ENCODE measurements around the gene GPR137B.

Gene GPR137B

GRCh38 chr1:236122176-236122575, 20.2 kb upstream of the GPR137B start:
- Histone ChIP-seq H3K4me1 (ENCODE audit: control insufficient read depth, insufficient read depth, low read length) (no peaks in the 10 kb centered on the region), H3K9ac (ENCODE audit: low read length) (no peak overlapping the region), H3K36me3 (ENCODE audit: control insufficient read depth, insufficient read depth, low read length) (no peaks in the 10 kb centered on the region), H3K4me3 (ENCODE audit: low read length) (no peak overlapping the region), H3K27me3 (ENCODE audit: control insufficient read depth, insufficient read depth, low read length) (no peaks in the 10 kb centered on the region), H3K27ac (ENCODE audit: low read depth, low read length) (no peak overlapping the region)

DNA sequence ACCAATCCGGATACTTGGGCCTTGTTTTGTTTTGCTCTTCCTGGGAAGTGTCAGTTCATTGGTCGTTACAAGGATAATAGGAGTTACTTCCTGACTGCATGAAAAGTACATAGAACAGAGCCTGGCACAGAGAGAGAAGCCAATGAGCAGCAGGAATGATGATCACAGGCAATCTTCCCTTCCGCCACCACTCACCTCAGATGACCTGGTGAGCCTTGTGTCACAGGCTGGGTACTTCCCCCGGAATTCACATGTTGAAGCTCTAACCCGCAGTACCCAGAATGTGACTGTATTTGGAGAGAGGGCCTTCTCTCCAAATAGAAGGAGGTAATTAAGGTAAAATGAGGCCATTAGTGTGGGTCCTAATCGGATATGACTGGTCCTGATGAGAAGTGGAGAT, 18.8 kb upstream of the GPR137B start:
- no peak overlapping the region for H3K4me3 ChIP-seq (ENCODE audit: low read length)
- H3K27me3 ChIP-seq (ENCODE audit: control insufficient read depth, insufficient read depth, low read length), result no peaks in the 10 kb centered on the region
- no peaks in the 10 kb centered on the region for H3K36me3 ChIP-seq (ENCODE audit: control insufficient read depth, insufficient read depth, low read length)
- no peak overlapping the region for H3K9ac ChIP-seq (ENCODE audit: low read length)
- no peak overlapping the region for H3K27ac ChIP-seq (ENCODE audit: low read depth, low read length)
- no peaks in the 10 kb centered on the region for H3K4me1 ChIP-seq (ENCODE audit: control insufficient read depth, insufficient read depth, low read length)

DNA sequence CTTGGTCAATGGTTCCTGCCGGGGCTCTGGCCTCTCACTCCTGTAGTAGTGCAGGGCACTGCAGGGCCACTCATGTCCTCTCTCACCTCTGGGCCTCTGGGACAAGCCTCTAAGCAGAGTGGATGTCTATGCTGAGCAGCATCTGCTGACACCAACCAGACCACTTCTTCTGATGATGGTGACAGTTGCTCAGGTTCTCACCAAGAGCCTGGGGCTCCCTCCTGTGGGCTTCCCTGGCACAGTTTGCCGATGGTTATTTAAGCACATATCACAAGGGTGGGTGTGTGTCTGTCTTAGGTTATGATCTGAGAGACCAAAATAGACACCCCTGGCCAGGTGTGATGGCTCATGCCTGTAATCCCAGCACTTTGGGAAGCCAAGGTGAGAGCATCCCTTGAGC, 17.4 kb upstream of the GPR137B start:
- Histone ChIP-seq H3K4me1 (ENCODE audit: control insufficient read depth, insufficient read depth, low read length) (no peaks in the 10 kb centered on the region), H3K9ac (ENCODE audit: low read length) (no peak overlapping the region), H3K27ac (ENCODE audit: low read depth, low read length) (no peak overlapping the region), H3K36me3 (ENCODE audit: control insufficient read depth, insufficient read depth, low read length) (no peaks in the 10 kb centered on the region), H3K27me3 (ENCODE audit: control insufficient read depth, insufficient read depth, low read length) (no peaks in the 10 kb centered on the region), H3K4me3 (ENCODE audit: low read length) (no peak overlapping the region)

- no peaks in the 10 kb centered on the region for H3K27me3 ChIP-seq (ENCODE audit: control insufficient read depth, insufficient read depth, low read length)
- H3K4me3 ChIP-seq (ENCODE audit: low read length), result no peak overlapping the region
- H3K27ac ChIP-seq (ENCODE audit: low read depth, low read length), result no peak overlapping the region
- no peaks in the 10 kb centered on the region for H3K4me1 ChIP-seq (ENCODE audit: control insufficient read depth, insufficient read depth, low read length)
- no peak overlapping the region for H3K9ac ChIP-seq (ENCODE audit: low read length)
- H3K36me3 ChIP-seq (ENCODE audit: control insufficient read depth, insufficient read depth, low read length), result no peaks in the 10 kb centered on the region
Measured at GRCh38 chr1:236127045-236127444, 15.3 kb upstream of the GPR137B start.

GRCh38 chr1:236128646-236129178, 13.6 kb upstream of the GPR137B start:
- H3K4me1 ChIP-seq (ENCODE audit: control insufficient read depth, insufficient read depth, low read length), result no peaks in the 10 kb centered on the region
- no peak overlapping the region for H3K4me3 ChIP-seq (ENCODE audit: low read length)
- no peaks in the 10 kb centered on the region for H3K36me3 ChIP-seq (ENCODE audit: control insufficient read depth, insufficient read depth, low read length)
- no peak overlapping the region for H3K27ac ChIP-seq (ENCODE audit: low read depth, low read length)
- no peak overlapping the region for H3K9ac ChIP-seq (ENCODE audit: low read length)
- no peaks in the 10 kb centered on the region for H3K27me3 ChIP-seq (ENCODE audit: control insufficient read depth, insufficient read depth, low read length)

DNA sequence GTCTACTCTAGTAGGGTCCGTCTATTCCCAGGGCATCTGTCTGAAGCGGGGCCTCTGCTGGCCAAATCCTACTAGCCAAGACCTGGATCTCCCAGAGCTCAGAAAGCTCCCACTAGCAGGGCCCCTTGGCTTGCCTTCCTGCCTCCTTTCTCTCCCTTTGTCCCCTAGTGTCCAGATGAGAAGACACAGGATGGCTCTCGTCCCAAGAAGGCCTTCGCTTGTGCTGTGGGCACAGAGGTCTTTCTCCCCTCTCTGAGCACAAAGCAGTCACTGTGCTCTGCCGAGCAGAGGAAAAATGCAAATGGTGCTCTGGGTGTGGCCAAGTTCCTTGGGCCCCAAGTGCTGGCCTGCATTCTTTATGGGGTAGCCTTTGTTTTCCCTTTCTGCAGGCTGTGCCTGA, 13.0 kb upstream of the GPR137B start:
- H3K4me1 ChIP-seq (ENCODE audit: control insufficient read depth, insufficient read depth, low read length), result no peaks in the 10 kb centered on the region
- no peaks in the 10 kb centered on the region for H3K27me3 ChIP-seq (ENCODE audit: control insufficient read depth, insufficient read depth, low read length)
- no peak overlapping the region for H3K27ac ChIP-seq (ENCODE audit: low read depth, low read length)
- no peak overlapping the region for H3K4me3 ChIP-seq (ENCODE audit: low read length)
- H3K36me3 ChIP-seq (ENCODE audit: control insufficient read depth, insufficient read depth, low read length), result no peaks in the 10 kb centered on the region
- H3K9ac ChIP-seq (ENCODE audit: low read length), result no peak overlapping the region

- Histone ChIP-seq H3K4me1 (ENCODE audit: control insufficient read depth, insufficient read depth, low read length) (no peaks in the 10 kb centered on the region), H3K9ac (ENCODE audit: low read length) (no peak overlapping the region), H3K36me3 (ENCODE audit: control insufficient read depth, insufficient read depth, low read length) (no peaks in the 10 kb centered on the region), H3K27ac (ENCODE audit: low read depth, low read length) (no peak overlapping the region), H3K27me3 (ENCODE audit: control insufficient read depth, insufficient read depth, low read length) (no peaks in the 10 kb centered on the region), H3K4me3 (ENCODE audit: low read length) (no peak overlapping the region)
Measured at GRCh38 chr1:236130372-236130771, 12.0 kb upstream of the GPR137B start.

- Histone ChIP-seq H3K4me3 (ENCODE audit: low read length) (no peak overlapping the region), H3K27me3 (ENCODE audit: control insufficient read depth, insufficient read depth, low read length) (no peaks in the 10 kb centered on the region), H3K36me3 (ENCODE audit: control insufficient read depth, insufficient read depth, low read length) (no peaks in the 10 kb centered on the region), H3K9ac (ENCODE audit: low read length) (no peak overlapping the region), H3K27ac (ENCODE audit: low read depth, low read length) (no peak overlapping the region), H3K4me1 (ENCODE audit: control insufficient read depth, insufficient read depth, low read length) (no peaks in the 10 kb centered on the region)
Measured at GRCh38 chr1:236131916-236132315, 10.4 kb upstream of the GPR137B start.

DNA sequence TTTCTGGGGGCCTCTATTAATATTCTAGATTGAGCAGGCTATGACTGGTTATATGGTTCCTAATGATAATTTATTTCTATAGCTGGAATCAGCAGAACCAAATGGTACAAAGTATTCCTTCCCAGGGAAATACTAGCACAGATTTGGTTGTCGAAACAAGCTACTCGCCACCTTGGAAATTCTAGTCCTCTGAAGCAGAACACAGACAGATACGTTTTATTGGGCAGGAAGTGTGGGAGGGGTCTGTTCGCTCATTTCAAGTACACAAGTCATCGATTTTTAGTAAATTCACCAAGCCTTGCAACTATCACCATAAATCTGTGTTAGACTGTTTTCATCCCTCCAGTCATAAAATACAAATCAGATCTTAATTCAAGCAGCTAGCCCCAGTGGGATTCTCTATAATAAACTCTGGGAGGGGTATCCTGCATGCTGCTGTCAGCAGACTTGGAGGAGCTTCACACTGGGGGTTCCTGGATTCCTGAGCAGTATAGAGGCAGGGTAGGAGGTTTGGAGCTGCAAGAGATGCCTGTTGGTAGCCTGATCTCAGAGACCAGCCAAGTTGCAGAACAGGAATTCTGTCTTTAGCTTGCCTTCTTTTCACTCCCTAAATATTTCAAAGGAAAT, 9.8 kb upstream of the GPR137B start:
- no peaks in the 10 kb centered on the region for H3K27me3 ChIP-seq (ENCODE audit: control insufficient read depth, insufficient read depth, low read length)
- H3K9ac ChIP-seq (ENCODE audit: low read length), result no peak overlapping the region
- no peaks in the 10 kb centered on the region for H3K4me1 ChIP-seq (ENCODE audit: control insufficient read depth, insufficient read depth, low read length)
- no peak overlapping the region for H3K27ac ChIP-seq (ENCODE audit: low read depth, low read length)
- no peak overlapping the region for H3K4me3 ChIP-seq (ENCODE audit: low read length)
- H3K36me3 ChIP-seq (ENCODE audit: control insufficient read depth, insufficient read depth, low read length), result no peaks in the 10 kb centered on the region

DNA sequence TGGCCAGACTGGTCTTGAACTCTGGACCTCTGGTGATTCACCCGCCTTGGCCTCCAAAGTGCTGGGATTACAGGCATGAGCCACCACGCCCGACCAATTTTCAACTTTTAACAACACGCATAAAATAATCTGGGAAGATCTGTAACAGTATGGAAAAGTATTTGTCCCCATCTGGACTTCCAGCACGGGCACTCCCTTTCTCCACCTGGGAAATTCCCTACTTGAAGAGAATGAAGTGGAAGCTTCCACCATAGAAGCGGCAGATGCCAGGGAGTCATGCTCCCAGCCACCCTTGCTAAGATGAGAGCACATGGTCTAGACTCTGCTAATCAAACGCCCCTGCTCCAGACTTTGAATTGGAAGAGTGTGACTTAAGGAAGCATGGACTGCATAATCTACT, 9.0 kb upstream of the GPR137B start:
- Histone ChIP-seq H3K9ac (ENCODE audit: low read length) (no peak overlapping the region), H3K4me3 (ENCODE audit: low read length) (no peak overlapping the region), H3K27me3 (ENCODE audit: control insufficient read depth, insufficient read depth, low read length) (no peaks in the 10 kb centered on the region), H3K27ac (ENCODE audit: low read depth, low read length) (no peak overlapping the region), H3K4me1 (ENCODE audit: control insufficient read depth, insufficient read depth, low read length) (no peaks in the 10 kb centered on the region), H3K36me3 (ENCODE audit: control insufficient read depth, insufficient read depth, low read length) (no peaks in the 10 kb centered on the region)

DNA sequence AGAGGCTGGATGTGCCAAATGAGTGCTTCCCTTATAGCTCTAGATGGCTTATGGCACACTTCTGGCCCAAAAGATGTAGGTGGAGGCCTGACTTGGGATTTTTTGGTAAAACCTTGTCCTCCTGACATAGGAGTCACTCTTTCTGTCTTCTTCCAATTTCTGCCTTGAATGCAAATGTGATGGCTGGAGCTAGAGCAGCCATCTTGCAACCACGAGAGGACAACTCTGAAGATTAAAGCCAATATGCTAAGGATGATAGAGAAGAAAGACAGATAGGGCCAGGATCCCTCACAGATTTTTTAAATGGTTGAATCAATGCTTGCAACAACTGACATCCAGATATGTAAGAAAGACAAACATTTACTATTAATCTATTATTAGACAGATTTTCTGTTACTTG, 8.5 kb upstream of the GPR137B start:
- Histone ChIP-seq H3K27me3 (ENCODE audit: control insufficient read depth, insufficient read depth, low read length) (no peaks in the 10 kb centered on the region), H3K4me3 (ENCODE audit: low read length) (no peak overlapping the region)

GRCh38 chr1:236137285-236137852, 5.0 kb upstream of the GPR137B start:
- H3K4me1 ChIP-seq (ENCODE audit: control insufficient read depth, insufficient read depth, low read length), result no peaks in the 10 kb centered on the region
- H3K4me3 ChIP-seq (ENCODE audit: low read length), result no peak overlapping the region
- no peaks in the 10 kb centered on the region for H3K27me3 ChIP-seq (ENCODE audit: control insufficient read depth, insufficient read depth, low read length)

More for the DNA sequence above, 8.5 kb upstream of the GPR137B start:
- H3K27ac ChIP-seq (ENCODE audit: low read depth, low read length), result no peak overlapping the region
- H3K36me3 ChIP-seq (ENCODE audit: control insufficient read depth, insufficient read depth, low read length), result no peaks in the 10 kb centered on the region
- H3K9ac ChIP-seq (ENCODE audit: low read length), result no peak overlapping the region
- no peaks in the 10 kb centered on the region for H3K4me1 ChIP-seq (ENCODE audit: control insufficient read depth, insufficient read depth, low read length)

DNA sequence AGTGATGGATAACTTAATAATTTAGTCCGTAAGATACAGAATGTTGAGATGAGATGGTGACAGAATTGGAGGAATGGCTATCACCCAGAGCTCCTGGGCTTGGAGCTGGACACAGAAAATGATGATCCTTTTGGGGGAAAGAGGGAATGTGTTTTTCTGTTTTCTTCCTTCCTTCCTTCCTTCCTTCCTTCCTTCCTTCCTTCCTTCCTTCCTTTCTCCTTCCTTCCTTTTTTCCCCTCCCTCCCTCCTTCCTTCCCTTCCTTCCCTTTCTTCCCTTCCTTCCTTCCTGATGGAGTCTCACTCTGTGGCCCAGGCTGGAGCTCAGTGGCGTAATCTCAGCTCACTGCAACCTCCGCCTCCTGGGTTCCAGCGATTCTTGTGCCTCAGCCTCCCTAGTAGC, 2.8 kb upstream of the GPR137B start:
- Histone ChIP-seq H3K9ac (ENCODE audit: low read length) (no peak overlapping the region), H3K27ac (ENCODE audit: low read depth, low read length) (no peak overlapping the region), H3K4me1 (ENCODE audit: control insufficient read depth, insufficient read depth, low read length) (no peaks in the 10 kb centered on the region), H3K36me3 (ENCODE audit: control insufficient read depth, insufficient read depth, low read length) (no peaks in the 10 kb centered on the region), H3K27me3 (ENCODE audit: control insufficient read depth, insufficient read depth, low read length) (no peaks in the 10 kb centered on the region), H3K4me3 (ENCODE audit: low read length) (no peak overlapping the region)

More at GRCh38 chr1:236137285-236137852, 5.0 kb upstream of the GPR137B start:
- H3K9ac ChIP-seq (ENCODE audit: low read length), result no peak overlapping the region
- no peak overlapping the region for H3K27ac ChIP-seq (ENCODE audit: low read depth, low read length)
- no peaks in the 10 kb centered on the region for H3K36me3 ChIP-seq (ENCODE audit: control insufficient read depth, insufficient read depth, low read length)

Data from rectal smooth muscle tissue (tissue), 1 donor.